ENCODE results near the gene PADI6. TPM values are rescaled to one million over a fixed set of nuclear protein-coding genes. Genes with fewer than 3 reads are reported as not detected.
"Not testable (repeated sequence)": the region's sequence is repeated elsewhere in the genome, so short reads cannot be mapped to it uniquely, and the experiment has no call there.

Gene PADI6
- total RNA-seq, 1 donor from 2014 or later = not detected

DNA sequence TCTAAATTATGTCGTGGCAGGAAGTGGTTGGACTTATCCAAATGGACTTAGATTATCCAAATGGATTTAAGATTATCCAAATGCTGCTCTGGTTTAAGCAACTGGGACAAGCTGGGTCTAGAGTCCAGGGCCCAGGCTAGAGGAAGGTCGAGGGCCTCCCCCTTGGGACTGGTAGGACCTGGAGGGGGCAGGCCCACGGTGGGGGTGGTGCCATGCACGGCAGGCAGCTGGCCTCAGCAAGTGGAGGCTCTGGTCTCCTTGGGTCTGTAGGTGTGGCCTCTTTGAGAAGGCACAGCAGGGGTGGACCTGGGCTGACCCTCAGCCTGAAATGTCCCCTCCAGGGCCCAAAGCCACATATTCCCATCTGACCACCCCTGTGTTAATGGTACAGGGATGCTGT is 29.8 kb downstream of the PADI6 start:
- Histone ChIP-seq H3K4me1 (no peaks in the 10 kb centered on the region), H3K27ac (no peak overlapping the region), H3K27me3 (no peaks in the 10 kb centered on the region), H3K9me3 (no peaks in the 10 kb centered on the region), H3K36me3 (no peaks in the 10 kb centered on the region), H3K4me3 (no peak overlapping the region)
- intact Hi-C loops (cut with DNase I) = no loop called here
- no peak for DNase-seq (ENCODE audit: low spot score in 2 of 2)
- TF ChIP-seq CTCF (IDR thresholded peaks at IDR 0.05) = no peak

GRCh38 chr1:17403081-17403480 is 31.1 kb downstream of the PADI6 start:
- TF ChIP-seq CTCF (IDR thresholded peaks at IDR 0.05) = no peak
- intact Hi-C loops (cut with DNase I) = no loop called here
- Histone ChIP-seq H3K4me3 (no peak overlapping the region), H3K9me3 (no peaks in the 10 kb centered on the region), H3K36me3 (peaks cover under 1 to 2% of the 10 kb centered on the region in 2 donors), H3K27ac (no peak overlapping the region), H3K4me1 (no peaks in the 10 kb centered on the region), H3K27me3 (no peaks in the 10 kb centered on the region)
- DNase-seq (ENCODE audit: low spot score in 2 of 2) = no peak

- DNase-seq (ENCODE audit: low spot score in 2 of 2) = no peak
- Histone ChIP-seq H3K4me3 (no peak overlapping the region), H3K9me3 (no peaks in the 10 kb centered on the region), H3K27me3 (no peaks in the 10 kb centered on the region), H3K27ac (no peak overlapping the region), H3K36me3 (peaks cover 9% of the 10 kb centered on the region in 2 donors), H3K4me1 (no peaks in the 10 kb centered on the region)
- TF ChIP-seq CTCF (IDR thresholded peaks at IDR 0.05) = no peak
- intact Hi-C loops (cut with DNase I) = no loop called here
These were observed 32.2 kb downstream of the PADI6 start for GRCh38 chr1:17404034-17404684.

GRCh38 chr1:17404820-17405219 is 32.8 kb downstream of the PADI6 start:
- no peak for TF ChIP-seq CTCF (IDR thresholded peaks at IDR 0.05)
- DNase-seq (ENCODE audit: low spot score in 2 of 2) = no peak
- no peak overlapping the region for H3K27ac ChIP-seq
- no peaks in the 10 kb centered on the region for H3K4me1 ChIP-seq
- H3K9me3 ChIP-seq = no peaks in the 10 kb centered on the region
- no peak overlapping the region for H3K4me3 ChIP-seq
- intact Hi-C loops (cut with DNase I) = no loop called here
- peaks cover 15 to 16% of the 10 kb centered on the region in 2 donors for H3K36me3 ChIP-seq
- no peaks in the 10 kb centered on the region for H3K27me3 ChIP-seq

GRCh38 chr1:17405898-17406759 is 34.1 kb downstream of the PADI6 start:
- peak; percentile 29 to 69 (median 54) for TF ChIP-seq CTCF (IDR thresholded peaks at IDR 0.05)
- Histone ChIP-seq H3K27me3 (no peaks in the 10 kb centered on the region), H3K4me1 (no peaks in the 10 kb centered on the region), H3K36me3 (peaks cover 28% of the 10 kb centered on the region in 2 donors), H3K27ac (no peak overlapping the region), H3K9me3 (no peaks in the 10 kb centered on the region), H3K4me3 (no peak overlapping the region)
- no peak for DNase-seq (ENCODE audit: low spot score in 2 of 2)
- intact Hi-C loops (cut with DNase I) = loop anchor here (2.0 kb wide), 1 partner anchor 281 kb away; no protein-coding TSS in a partner anchor

GRCh38 chr1:17406760-17407475 is 34.9 kb downstream of the PADI6 start:
- not testable (repeated sequence) for H3K9me3 ChIP-seq; H3K4me3 ChIP-seq; H3K27me3 ChIP-seq; H3K4me1 ChIP-seq; H3K27ac ChIP-seq; DNase-seq (ENCODE audit: low spot score in 2 of 2)
- intact Hi-C loops (cut with DNase I) = loop anchor here (2.0 kb wide), 1 partner anchor 282 kb away; no protein-coding TSS in a partner anchor
- peaks cover 33 to 35% of the 10 kb centered on the region in 2 donors for H3K36me3 ChIP-seq

- not testable (repeated sequence) for DNase-seq (ENCODE audit: low spot score in 2 of 2); H3K4me3 ChIP-seq; H3K27me3 ChIP-seq; H3K4me1 ChIP-seq; H3K27ac ChIP-seq; H3K9me3 ChIP-seq
- intact Hi-C loops (cut with DNase I) = loop anchor here (2.0 kb wide), 1 partner anchor 283 kb away; no protein-coding TSS in a partner anchor
- H3K36me3 ChIP-seq = peaks cover 43 to 45% of the 10 kb centered on the region in 2 donors
These were observed 36.0 kb downstream of the PADI6 start for GRCh38 chr1:17407786-17408514.
